Measurements from ENCODE around the gene CHD5. TPM values are rescaled to one million over a fixed set of nuclear protein-coding genes. Genes with fewer than 3 reads are reported as not detected.

CHD5 gene
- total RNA-seq, 1 donor, result under 0.01 TPM

DNA sequence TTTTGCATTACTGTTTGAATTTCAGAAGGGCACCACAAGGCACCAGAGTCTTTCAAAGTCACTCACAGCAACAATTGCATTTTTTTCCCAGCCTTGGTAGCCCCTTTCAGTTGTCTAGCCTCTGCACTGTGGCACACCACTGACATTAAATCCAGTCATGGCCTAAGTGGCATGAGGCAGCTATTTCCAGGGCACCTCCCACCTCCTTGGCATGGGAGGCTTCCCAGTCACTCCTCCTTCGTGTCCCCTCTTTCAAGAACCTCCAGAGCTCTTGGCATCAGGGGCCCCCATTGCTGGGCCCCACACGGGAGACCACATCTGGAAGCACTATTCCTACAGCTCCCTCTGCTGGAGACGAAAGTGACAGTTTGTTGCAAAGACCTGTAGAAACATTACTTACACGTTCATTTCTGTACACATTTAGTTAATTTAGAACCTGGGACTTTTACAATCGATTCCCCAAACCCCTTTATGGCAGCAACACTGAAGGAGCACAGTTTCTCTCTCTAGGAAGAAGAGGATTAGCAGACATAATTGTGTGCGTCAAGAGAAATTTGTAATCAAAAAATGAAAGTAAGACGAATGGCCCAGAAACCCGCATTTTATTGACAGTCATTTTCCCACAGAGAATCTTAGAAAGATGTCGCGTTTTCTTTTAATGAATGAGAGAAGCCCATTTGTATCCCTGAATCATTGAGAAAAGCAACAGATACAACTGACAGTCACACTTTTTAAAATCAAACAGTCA, 5.7 kb upstream of the CHD5 start:
- peaks cover 10% of the 10 kb centered on the region for H3K27me3 ChIP-seq (ENCODE audit: insufficient read depth, low read length)
- H3K9me3 ChIP-seq (ENCODE audit: low read depth, low read length), result no peaks in the 10 kb centered on the region
- H3K4me1 ChIP-seq (ENCODE audit: insufficient read depth, low read length), result peaks cover 4% of the 10 kb centered on the region
- H3K4me3 ChIP-seq (ENCODE audit: low read length), result no peak overlapping the region

DNA sequence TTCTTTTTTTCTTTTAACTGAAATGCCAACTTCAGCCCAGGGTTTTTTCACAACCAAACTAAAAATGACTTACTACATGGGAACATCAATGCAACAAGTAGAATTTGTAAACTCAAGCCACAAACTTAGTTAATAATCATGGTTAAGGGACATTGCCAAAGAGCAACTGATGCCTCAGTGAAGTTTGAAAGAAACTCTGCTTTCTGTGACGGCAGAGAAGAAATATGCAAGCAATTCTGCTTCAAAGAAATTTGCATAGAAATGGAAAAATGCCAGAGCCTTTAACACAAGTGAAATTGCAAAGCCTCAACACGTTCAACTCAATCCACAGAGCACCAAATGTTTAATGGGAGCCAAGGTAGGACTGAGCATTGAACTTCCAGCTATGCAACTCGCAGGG, 5.0 kb upstream of the CHD5 start:
- Histone ChIP-seq H3K27me3 (ENCODE audit: insufficient read depth, low read length) (peaks cover 13% of the 10 kb centered on the region), H3K4me1 (ENCODE audit: insufficient read depth, low read length) (peaks cover 4% of the 10 kb centered on the region), H3K4me3 (ENCODE audit: low read length) (no peak overlapping the region), H3K9me3 (ENCODE audit: low read depth, low read length) (no peaks in the 10 kb centered on the region)

GRCh38 chr1:6184083-6184783, 4.1 kb upstream of the CHD5 start:
- H3K4me3 ChIP-seq (ENCODE audit: low read length), result no peak overlapping the region
- H3K9me3 ChIP-seq (ENCODE audit: low read depth, low read length), result no peaks in the 10 kb centered on the region
- H3K27me3 ChIP-seq (ENCODE audit: insufficient read depth, low read length), result peaks cover 13% of the 10 kb centered on the region
- H3K4me1 ChIP-seq (ENCODE audit: insufficient read depth, low read length), result peaks cover 4% of the 10 kb centered on the region

- no peaks in the 10 kb centered on the region for H3K9me3 ChIP-seq (ENCODE audit: low read depth, low read length)
- H3K4me1 ChIP-seq (ENCODE audit: insufficient read depth, low read length), result peaks cover 4% of the 10 kb centered on the region
- no peak overlapping the region for H3K4me3 ChIP-seq (ENCODE audit: low read length)
- peaks cover 18% of the 10 kb centered on the region for H3K27me3 ChIP-seq (ENCODE audit: insufficient read depth, low read length)
Measured at GRCh38 chr1:6183520-6183989, 3.4 kb upstream of the CHD5 start.

- peaks cover 35% of the 10 kb centered on the region for H3K27me3 ChIP-seq (ENCODE audit: insufficient read depth, low read length)
- H3K9me3 ChIP-seq (ENCODE audit: low read depth, low read length), result no peaks in the 10 kb centered on the region
- peaks cover 4% of the 10 kb centered on the region for H3K4me1 ChIP-seq (ENCODE audit: insufficient read depth, low read length)
- no peak overlapping the region for H3K4me3 ChIP-seq (ENCODE audit: low read length)
Measured at GRCh38 chr1:6181347-6181770, 1.2 kb upstream of the CHD5 start.

DNA sequence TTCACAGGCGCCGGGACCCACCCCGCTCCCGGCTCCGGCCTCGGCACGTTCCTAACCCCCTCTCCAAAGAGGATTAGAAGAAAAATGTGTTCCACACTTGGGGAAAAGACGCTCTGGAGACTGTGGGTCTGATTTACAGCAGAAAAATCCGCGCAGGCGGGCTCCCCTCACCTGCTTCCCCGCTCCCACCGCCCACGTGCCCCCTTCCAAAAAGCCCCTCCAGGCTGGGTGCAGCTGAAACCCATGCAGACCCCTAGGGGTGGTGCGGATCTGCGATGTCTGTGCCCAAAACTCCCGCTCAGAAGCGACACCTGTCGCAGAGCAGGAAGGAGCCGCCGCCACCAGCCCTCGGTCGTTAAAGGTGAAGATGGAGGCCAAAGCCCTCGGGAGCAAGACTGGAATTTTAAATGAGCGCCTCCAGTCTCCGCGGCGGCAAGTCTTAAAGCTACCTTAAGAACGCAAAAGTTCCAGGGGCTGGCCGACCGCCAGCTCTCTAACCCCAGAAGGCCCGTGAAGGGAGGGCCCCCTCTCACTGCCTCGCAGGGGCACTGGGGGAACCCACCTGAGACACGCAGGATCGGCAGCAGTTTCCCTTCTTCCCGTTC, 688 bp upstream of the CHD5 start:
- H3K27me3 ChIP-seq (ENCODE audit: insufficient read depth, low read length), result peaks cover 35% of the 10 kb centered on the region
- no peaks in the 10 kb centered on the region for H3K9me3 ChIP-seq (ENCODE audit: low read depth, low read length)
- H3K4me3 ChIP-seq (ENCODE audit: low read length), result no peak overlapping the region
- H3K4me1 ChIP-seq (ENCODE audit: insufficient read depth, low read length), result peaks cover 4% of the 10 kb centered on the region

DNA sequence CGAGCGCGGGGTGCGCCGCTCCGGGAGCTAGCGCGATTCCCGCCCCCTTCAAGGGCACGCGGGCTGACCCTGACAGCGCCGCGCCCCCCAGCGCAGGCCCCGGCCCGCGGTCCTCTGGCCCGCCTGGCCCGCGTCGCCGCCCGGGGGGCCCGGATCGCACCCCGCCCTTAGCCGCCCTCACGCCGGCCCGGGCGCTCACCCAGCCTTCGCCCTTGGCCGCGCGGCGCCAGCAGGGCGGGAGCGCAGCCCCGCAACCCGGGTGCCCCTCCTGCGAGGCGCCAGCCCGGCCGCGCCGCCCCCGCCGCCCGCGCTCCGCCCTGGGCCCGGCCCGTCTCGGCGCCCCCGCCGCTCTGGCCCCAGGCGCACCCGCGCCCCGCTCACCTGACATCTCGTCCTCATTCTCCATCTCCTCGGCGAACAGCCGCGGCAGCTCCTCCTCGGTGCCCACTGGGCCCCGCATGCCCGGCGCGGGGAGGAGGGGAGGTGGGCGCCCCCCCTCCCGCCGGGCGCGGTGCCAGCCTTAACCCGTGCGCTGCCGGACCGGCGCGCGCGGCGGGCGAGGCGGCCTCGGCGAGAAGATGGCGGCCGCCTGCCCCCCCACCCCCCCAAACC, 451 bp downstream of the CHD5 start:
- peaks cover 3% of the 10 kb centered on the region for H3K4me1 ChIP-seq (ENCODE audit: insufficient read depth, low read length)
- H3K27me3 ChIP-seq (ENCODE audit: insufficient read depth, low read length), result peaks cover 35% of the 10 kb centered on the region
- H3K4me3 ChIP-seq (ENCODE audit: low read length), result no peak overlapping the region
- H3K9me3 ChIP-seq (ENCODE audit: low read depth, low read length), result no peaks in the 10 kb centered on the region

DNA sequence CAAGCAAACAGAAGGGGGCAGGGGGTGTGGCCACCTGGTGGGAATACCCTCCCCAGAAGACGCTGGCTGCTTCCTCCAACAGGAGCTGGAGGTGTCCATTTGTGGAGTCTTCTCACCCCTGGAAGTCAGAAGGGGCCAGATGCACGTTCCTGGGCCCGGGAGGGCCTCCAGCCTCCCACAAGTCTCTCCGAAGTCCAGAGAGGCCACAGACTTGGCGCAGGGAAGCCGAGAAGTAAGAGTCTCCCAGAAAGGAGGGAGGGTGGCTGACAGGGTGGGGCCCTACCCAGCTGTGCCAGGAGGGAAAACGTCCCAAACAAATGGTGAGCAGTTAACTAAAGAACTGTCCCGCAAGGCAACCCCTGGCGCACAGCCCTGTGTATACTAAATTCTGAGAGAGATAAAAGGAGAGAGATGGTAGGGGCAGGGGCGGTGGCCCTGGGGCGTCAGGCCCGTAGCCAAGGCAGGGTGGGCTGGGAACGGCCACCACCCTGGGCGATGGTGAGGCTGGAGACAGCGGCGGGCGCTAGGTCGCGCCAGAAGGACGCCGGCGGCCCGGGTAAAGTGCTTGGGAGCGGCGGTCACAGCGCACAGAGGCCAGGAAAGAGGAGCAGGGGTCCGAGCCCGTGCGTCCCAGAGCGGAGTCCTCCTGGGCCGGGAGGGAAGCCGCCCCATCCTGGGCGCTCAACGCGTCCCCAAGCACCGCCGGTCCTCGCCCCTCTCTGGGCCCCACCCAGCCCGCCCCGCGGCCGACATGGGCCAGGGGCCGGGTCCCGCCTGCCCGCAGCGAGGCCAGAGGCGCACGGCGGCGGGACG, 1.2 kb downstream of the CHD5 start:
- Histone ChIP-seq H3K4me1 (ENCODE audit: insufficient read depth, low read length) (no peaks in the 10 kb centered on the region), H3K4me3 (ENCODE audit: low read length) (no peak overlapping the region), H3K27me3 (ENCODE audit: insufficient read depth, low read length) (peaks cover 35% of the 10 kb centered on the region), H3K9me3 (ENCODE audit: low read depth, low read length) (no peaks in the 10 kb centered on the region)

GRCh38 chr1:6177681-6178380, 2.3 kb downstream of the CHD5 start:
- Histone ChIP-seq H3K27me3 (ENCODE audit: insufficient read depth, low read length) (peaks cover 35% of the 10 kb centered on the region), H3K9me3 (ENCODE audit: low read depth, low read length) (no peaks in the 10 kb centered on the region), H3K4me1 (ENCODE audit: insufficient read depth, low read length) (no peaks in the 10 kb centered on the region), H3K4me3 (ENCODE audit: low read length) (no peak overlapping the region)

- Histone ChIP-seq H3K9me3 (ENCODE audit: low read depth, low read length) (no peaks in the 10 kb centered on the region), H3K27me3 (ENCODE audit: insufficient read depth, low read length) (peaks cover 33% of the 10 kb centered on the region), H3K4me3 (ENCODE audit: low read length) (no peak overlapping the region), H3K4me1 (ENCODE audit: insufficient read depth, low read length) (no peaks in the 10 kb centered on the region)
Measured at GRCh38 chr1:6176779-6177178, 3.3 kb downstream of the CHD5 start.

DNA sequence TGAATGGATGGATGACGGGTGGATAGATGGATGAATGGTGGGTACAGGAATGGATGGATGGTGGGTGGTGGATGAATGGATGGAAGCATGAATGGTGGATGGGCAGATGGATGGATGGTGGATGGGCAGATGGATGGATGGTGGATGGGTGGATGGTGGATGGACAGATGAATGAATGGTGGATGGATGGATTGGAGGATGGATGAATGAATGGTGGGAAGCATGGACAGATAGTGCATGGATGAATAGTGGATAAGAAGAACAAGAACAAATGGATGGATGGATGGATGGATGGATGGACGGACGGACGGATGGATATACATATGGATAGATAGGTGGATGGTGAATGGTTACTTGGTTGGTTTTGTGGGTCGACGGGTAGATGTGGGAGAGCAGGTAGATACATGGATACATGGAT, 4.7 kb downstream of the CHD5 start:
- Histone ChIP-seq H3K4me1 (ENCODE audit: insufficient read depth, low read length) (peaks cover 5% of the 10 kb centered on the region), H3K27me3 (ENCODE audit: insufficient read depth, low read length) (peaks cover 22% of the 10 kb centered on the region), H3K9me3 (ENCODE audit: low read depth, low read length) (no peaks in the 10 kb centered on the region), H3K4me3 (ENCODE audit: low read length) (no peak overlapping the region)

DNA sequence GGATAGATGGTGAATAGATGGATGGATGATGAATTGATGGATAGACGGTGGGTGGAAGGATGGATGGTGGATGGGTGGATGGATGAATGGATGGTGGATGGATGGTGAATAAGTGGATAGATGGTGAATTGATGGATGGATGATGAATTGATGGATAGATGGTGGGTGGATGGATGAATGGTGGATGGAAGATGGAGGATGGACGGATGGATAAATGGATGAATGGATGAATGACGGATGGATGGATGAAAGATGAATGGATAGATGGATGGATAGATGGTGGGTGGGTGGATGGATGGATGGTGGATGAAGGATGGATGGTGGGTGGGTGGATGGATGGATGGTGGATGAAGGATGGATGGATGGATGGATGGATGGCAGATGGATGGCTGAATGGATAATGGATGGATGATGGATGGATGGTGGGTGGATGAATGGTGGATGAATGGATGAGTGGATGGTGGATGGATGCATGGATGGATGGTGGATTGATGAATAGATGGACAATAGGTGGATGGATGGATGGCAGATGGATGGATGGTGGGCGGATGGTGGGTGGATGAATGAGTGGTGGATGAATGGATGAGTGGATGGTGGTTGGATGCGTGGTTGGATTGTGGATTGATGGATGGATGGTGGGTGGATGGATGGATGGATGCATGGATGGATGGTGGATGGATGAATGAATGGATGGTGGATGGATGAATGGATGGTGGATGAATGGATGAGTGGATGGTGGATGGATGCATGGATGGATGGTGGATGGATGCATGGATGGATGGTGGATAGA, 5.3 kb downstream of the CHD5 start:
- peaks cover 22% of the 10 kb centered on the region for H3K27me3 ChIP-seq (ENCODE audit: insufficient read depth, low read length)

GRCh38 chr1:6172549-6172948, 7.6 kb downstream of the CHD5 start:
- Histone ChIP-seq H3K4me3 (ENCODE audit: low read length) (no peak overlapping the region), H3K9me3 (ENCODE audit: low read depth, low read length) (no peaks in the 10 kb centered on the region), H3K4me1 (ENCODE audit: insufficient read depth, low read length) (peaks cover 5% of the 10 kb centered on the region), H3K27me3 (ENCODE audit: insufficient read depth, low read length) (peaks cover 7% of the 10 kb centered on the region)

More for the DNA sequence above, 5.3 kb downstream of the CHD5 start:
- peaks cover 5% of the 10 kb centered on the region for H3K4me1 ChIP-seq (ENCODE audit: insufficient read depth, low read length)
- no peaks in the 10 kb centered on the region for H3K9me3 ChIP-seq (ENCODE audit: low read depth, low read length)
- no peak overlapping the region for H3K4me3 ChIP-seq (ENCODE audit: low read length)
